Peyer's patch (tissue), 4 donors: ENCODE data around the gene KIR3DL3.

ENCODE experiments used
- POLR2A ChIP-seq, 2 donors: fragments of 450-650 bp; IDR thresholded peaks; one replicate each; pipeline ENCODE4 v1.5.1; 2017; ENCODE audit warnings: antibody characterized with exemption in 2 of 2, mild to moderate bottlenecking in 2 of 2, moderate library complexity in 2 of 2
- TF ChIP-seq, protein P1 (sequence below), 6 experiments: fragments of 450-650 bp in 4 of 6; fragments of 200-600 bp in 2 of 6; sonication (generic) in 1 of 6; IDR thresholded peaks; one replicate each; pipeline ENCODE4 v1.5.1; 2017 to 2019; ENCODE audit warnings: antibody characterized with exemption in 6 of 6, mild to moderate bottlenecking in 3 of 6, moderate library complexity in 1 of 6

GRCh38 chr19:54677217-54677616 lies 47.0 kb upstream of the KIR3DL3 start:
- TF ChIP-seq, protein P1, sequence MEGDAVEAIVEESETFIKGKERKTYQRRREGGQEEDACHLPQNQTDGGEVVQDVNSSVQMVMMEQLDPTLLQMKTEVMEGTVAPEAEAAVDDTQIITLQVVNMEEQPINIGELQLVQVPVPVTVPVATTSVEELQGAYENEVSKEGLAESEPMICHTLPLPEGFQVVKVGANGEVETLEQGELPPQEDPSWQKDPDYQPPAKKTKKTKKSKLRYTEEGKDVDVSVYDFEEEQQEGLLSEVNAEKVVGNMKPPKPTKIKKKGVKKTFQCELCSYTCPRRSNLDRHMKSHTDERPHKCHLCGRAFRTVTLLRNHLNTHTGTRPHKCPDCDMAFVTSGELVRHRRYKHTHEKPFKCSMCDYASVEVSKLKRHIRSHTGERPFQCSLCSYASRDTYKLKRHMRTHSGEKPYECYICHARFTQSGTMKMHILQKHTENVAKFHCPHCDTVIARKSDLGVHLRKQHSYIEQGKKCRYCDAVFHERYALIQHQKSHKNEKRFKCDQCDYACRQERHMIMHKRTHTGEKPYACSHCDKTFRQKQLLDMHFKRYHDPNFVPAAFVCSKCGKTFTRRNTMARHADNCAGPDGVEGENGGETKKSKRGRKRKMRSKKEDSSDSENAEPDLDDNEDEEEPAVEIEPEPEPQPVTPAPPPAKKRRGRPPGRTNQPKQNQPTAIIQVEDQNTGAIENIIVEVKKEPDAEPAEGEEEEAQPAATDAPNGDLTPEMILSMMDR (IDR thresholded peaks at IDR 0.05): no peak
- TF ChIP-seq POLR2A (IDR thresholded peaks at IDR 0.05): no peak
